HL-60 (cell line): Measurements from ENCODE around the gene DOK7.

Experiments used
- DNase-seq, 2 experiments: peaks; one replicate each; pipeline ENCODE4 v3.0.0-alpha.2; 2010 to 2020; ENCODE audit warnings: low read depth in 1 of 2, low spot score in 1 of 2
- H3K27ac ChIP-seq: fragments of 250-450 bp; sonication (Bioruptor Pico); replicated peaks from 2 replicates; pipeline ENCODE4 v1.5.1; 2020; ENCODE audit warnings: mild to moderate bottlenecking, moderate library complexity
- H3K27me3 ChIP-seq: fragments of 250-450 bp; sonication (Bioruptor Pico); 2 replicates; pipeline ENCODE4 v1.5.1; 2021; ENCODE audit warnings: mild to moderate bottlenecking, moderate library complexity; ENCODE audit not compliant: insufficient read depth, poor library complexity, severe bottlenecking
- H3K4me3 ChIP-seq: replicated peaks from 2 replicates; pipeline ENCODE4 v1.5.1; 2011; ENCODE audit warnings: mild to moderate bottlenecking, control low read depth, low read length; ENCODE audit not compliant: insufficient read depth
- GABPA ChIP-seq: IDR thresholded peaks from 2 replicates; pipeline ENCODE4 v1.6.1; 2012; ENCODE audit warnings: low read depth
- POLR2AphosphoS5 ChIP-seq: IDR thresholded peaks from 2 replicates; pipeline ENCODE4 v1.6.1; 2012; ENCODE audit warnings: low read depth
- SPI1 ChIP-seq: IDR thresholded peaks from 2 replicates; pipeline ENCODE4 v1.6.1; 2012; ENCODE audit warnings: low read depth, mild to moderate bottlenecking, borderline replicate concordance
- TF ChIP-seq, protein P1 (sequence below): IDR thresholded peaks from 2 replicates; pipeline ENCODE4 v1.6.1; 2012; ENCODE audit warnings: low read depth; ENCODE audit not compliant: insufficient replicate concordance
- TF ChIP-seq, protein P2 (sequence below): IDR thresholded peaks from one replicate; pipeline ENCODE4 v1.5.1; 2011; ENCODE audit warnings: low read length, control low read depth, inconsistent platforms; ENCODE audit not compliant: insufficient read depth

DOK7 gene

DNA sequence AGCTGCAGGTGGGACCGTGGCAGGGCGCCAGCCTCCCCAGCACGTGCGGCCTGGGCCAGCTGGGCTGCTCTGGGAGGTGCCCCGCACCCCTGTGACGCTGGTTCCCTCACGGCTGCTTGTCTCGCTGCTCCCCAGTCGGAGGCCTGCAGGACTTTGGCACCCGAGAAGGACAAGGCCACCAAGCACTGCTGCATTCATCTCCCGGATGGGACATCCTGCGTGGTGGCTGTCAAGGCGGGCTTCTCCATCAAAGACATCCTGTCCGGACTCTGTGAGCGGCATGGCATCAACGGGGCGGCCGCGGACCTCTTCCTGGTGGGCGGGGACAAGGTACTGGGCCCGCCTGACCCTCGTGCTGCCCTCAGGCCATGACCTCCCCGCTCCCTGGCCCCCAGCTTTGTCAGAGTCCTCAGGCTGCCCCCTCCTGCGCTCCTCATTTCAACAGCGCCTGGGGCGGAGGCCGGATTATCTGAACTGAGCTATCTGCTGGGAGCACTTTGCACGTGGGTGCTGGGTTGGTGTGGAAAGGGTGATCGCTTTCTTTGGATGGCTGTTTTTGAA, 40.8 kb upstream of the DOK7 start:
- no peak for DNase-seq
- Histone ChIP-seq H3K27me3 (no peaks in the 10 kb centered on the region), H3K4me3 (no peak overlapping the region), H3K27ac (no peak overlapping the region)
- TF ChIP-seq SPI1 = no peak
- no peak for TF ChIP-seq POLR2AphosphoS5
- TF ChIP-seq, protein P1, sequence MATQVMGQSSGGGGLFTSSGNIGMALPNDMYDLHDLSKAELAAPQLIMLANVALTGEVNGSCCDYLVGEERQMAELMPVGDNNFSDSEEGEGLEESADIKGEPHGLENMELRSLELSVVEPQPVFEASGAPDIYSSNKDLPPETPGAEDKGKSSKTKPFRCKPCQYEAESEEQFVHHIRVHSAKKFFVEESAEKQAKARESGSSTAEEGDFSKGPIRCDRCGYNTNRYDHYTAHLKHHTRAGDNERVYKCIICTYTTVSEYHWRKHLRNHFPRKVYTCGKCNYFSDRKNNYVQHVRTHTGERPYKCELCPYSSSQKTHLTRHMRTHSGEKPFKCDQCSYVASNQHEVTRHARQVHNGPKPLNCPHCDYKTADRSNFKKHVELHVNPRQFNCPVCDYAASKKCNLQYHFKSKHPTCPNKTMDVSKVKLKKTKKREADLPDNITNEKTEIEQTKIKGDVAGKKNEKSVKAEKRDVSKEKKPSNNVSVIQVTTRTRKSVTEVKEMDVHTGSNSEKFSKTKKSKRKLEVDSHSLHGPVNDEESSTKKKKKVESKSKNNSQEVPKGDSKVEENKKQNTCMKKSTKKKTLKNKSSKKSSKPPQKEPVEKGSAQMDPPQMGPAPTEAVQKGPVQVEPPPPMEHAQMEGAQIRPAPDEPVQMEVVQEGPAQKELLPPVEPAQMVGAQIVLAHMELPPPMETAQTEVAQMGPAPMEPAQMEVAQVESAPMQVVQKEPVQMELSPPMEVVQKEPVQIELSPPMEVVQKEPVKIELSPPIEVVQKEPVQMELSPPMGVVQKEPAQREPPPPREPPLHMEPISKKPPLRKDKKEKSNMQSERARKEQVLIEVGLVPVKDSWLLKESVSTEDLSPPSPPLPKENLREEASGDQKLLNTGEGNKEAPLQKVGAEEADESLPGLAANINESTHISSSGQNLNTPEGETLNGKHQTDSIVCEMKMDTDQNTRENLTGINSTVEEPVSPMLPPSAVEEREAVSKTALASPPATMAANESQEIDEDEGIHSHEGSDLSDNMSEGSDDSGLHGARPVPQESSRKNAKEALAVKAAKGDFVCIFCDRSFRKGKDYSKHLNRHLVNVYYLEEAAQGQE = no peak
- no peak for TF ChIP-seq GABPA
- TF ChIP-seq, protein P2, sequence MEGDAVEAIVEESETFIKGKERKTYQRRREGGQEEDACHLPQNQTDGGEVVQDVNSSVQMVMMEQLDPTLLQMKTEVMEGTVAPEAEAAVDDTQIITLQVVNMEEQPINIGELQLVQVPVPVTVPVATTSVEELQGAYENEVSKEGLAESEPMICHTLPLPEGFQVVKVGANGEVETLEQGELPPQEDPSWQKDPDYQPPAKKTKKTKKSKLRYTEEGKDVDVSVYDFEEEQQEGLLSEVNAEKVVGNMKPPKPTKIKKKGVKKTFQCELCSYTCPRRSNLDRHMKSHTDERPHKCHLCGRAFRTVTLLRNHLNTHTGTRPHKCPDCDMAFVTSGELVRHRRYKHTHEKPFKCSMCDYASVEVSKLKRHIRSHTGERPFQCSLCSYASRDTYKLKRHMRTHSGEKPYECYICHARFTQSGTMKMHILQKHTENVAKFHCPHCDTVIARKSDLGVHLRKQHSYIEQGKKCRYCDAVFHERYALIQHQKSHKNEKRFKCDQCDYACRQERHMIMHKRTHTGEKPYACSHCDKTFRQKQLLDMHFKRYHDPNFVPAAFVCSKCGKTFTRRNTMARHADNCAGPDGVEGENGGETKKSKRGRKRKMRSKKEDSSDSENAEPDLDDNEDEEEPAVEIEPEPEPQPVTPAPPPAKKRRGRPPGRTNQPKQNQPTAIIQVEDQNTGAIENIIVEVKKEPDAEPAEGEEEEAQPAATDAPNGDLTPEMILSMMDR = no peak

GRCh38 chr4:3422808-3423297, 40.3 kb upstream of the DOK7 start:
- no peaks in the 10 kb centered on the region for H3K27me3 ChIP-seq
- DNase-seq = no peak
- no peak for TF ChIP-seq GABPA
- TF ChIP-seq, protein P1 = no peak
- TF ChIP-seq SPI1 = no peak
- TF ChIP-seq POLR2AphosphoS5 = no peak
- no peak overlapping the region for H3K4me3 ChIP-seq
- no peak overlapping the region for H3K27ac ChIP-seq

GRCh38 chr4:3423406-3423805, 39.7 kb upstream of the DOK7 start:
- no peak for DNase-seq
- Histone ChIP-seq H3K4me3 (no peak overlapping the region), H3K27me3 (no peaks in the 10 kb centered on the region), H3K27ac (no peak overlapping the region)
- TF ChIP-seq POLR2AphosphoS5 (no peak), GABPA (no peak), SPI1 (no peak)
- TF ChIP-seq, protein P1 = no peak
- TF ChIP-seq, protein P2 = no peak
